CD4-positive, alpha-beta T cell treated with Interleukin-12 subunit alpha and Interleukin-12 subunit beta, for 1 hour (primary cell): ENCODE results near the gene DNAAF9.
A peak's percentile ranks its signal among the peaks of the same experiment; 100 is the strongest.
"Not testable (repeated sequence)": the region's sequence is repeated elsewhere in the genome, so short reads cannot be mapped to it uniquely, and the experiment has no call there.

Experiments used
- DNase-seq: peaks from one replicate; pipeline ENCODE4 v3.0.0-alpha.2; 2020

Gene DNAAF9

GRCh38 chr20:3407040-3407770 is at the start of gene DNAAF9:
DNAAF9 (minus strand) TSS chr20:3407669; CDS start chr20:3407557, 112 bp downstream.
- peak; percentile 77 for DNase-seq

- DNase-seq = no peak
Measured at GRCh38 chr20:3456648-3457047, 49.2 kb upstream of the DNAAF9 start.

DNA sequence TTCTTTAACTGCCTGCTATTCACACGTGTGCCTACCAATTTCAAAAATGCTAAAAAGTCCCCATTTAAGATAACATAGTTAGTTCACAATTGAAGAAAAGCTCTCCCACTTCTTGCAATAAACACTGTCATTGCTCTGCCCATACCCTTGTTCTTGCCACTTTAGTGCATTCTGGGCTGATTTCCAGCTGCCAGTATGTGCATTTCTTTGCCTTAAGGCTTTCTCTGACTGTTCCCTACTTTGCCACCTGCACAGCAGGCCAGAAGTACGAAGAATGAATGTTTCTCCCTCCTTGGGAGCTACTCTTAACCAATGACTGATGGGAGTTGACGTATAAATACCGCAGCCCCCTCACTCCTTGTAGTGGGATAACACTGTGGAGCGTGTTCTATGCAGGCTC is 47.4 kb upstream of the DNAAF9 start:
- no peak for DNase-seq

DNA sequence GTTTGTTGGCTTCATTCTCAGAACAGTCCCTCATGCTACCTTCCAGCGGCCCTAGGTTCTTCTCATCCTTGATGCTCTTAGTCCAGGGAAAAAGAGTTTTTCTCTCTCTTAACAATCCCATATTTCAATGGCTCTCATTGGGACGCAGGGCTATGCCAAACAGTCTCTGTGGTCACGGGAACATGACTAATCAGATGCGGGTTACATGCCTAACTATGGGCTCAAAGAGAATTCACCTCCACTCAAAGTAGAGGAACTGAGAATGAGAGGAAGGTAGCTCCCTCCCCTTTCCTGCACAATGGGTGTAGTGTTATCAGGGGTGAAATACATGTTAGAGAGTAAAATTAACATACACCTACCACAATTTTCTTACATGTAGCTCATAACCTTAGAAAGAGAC is 45.2 kb upstream of the DNAAF9 start:
- no peak for DNase-seq

DNA sequence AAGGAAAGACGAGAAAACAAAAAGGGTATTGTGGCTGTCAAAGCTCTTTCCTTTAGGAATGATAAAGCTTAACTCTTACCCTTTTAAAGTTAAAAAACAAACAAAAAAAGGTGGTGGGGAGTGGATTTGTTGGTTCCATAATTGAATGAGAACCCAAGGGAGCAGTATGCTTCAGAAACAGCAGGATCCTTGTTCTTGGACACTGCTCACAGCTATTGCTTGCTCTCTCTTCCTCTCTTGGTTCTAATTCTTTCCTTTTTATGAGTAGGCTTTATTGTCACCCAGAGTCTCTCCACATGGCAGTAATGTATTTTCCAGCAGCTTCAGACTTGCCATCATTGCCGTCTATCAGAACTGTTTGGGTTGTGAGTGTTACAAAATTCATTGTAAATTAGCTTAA is 44.7 kb upstream of the DNAAF9 start:
- no peak for DNase-seq

DNA sequence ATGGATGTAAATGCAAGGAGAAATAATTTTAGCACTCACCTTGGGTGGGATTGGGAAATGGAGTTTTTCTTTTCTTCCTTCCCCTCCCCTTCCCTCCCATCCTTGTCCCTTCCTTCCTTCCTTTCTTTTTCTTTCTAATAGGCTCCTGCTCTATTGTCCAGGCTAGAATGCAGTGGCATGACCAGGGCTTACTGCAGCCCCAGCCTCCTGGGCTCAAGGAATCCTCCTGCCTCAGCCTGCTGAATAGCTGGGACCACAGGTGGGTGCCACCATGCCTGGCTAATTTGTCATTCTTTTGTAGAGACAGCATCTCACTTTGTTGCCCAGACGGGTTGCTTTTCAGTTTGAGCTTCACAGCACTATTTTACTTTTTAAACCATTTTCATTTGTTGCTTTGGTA is 41.9 kb upstream of the DNAAF9 start:
- no peak for DNase-seq

- DNase-seq = no peak
Measured at GRCh38 chr20:3447321-3447720, 39.9 kb upstream of the DNAAF9 start.

- no peak for DNase-seq
Measured at GRCh38 chr20:3446779-3447178, 39.3 kb upstream of the DNAAF9 start.

GRCh38 chr20:3436864-3437574 is 29.6 kb upstream of the DNAAF9 start:
- DNase-seq = no peak

DNA sequence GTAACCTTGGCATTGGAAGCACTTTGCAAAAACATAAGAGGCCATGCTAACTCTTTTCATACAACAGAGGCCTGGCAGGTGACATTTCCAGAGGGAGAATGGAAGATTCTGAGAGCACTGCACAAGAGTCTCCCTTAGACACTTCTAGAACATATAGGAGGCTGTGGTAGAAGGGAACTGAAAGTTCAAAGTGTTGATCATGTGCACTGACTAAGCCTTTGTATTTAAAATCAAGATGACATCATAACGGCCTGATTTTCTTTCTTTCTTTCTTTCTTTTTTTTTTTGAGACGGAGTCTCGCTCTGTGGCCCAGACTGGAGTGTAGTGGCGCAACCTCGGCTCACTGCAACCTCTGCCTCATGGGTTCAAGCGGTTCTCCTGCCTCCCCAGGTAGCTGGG is 26.8 kb upstream of the DNAAF9 start:
- DNase-seq = no peak

- no peak for DNase-seq
Measured at GRCh38 chr20:3433744-3434143, 26.3 kb upstream of the DNAAF9 start.

GRCh38 chr20:3432844-3433243 is 25.4 kb upstream of the DNAAF9 start:
- no peak for DNase-seq

DNA sequence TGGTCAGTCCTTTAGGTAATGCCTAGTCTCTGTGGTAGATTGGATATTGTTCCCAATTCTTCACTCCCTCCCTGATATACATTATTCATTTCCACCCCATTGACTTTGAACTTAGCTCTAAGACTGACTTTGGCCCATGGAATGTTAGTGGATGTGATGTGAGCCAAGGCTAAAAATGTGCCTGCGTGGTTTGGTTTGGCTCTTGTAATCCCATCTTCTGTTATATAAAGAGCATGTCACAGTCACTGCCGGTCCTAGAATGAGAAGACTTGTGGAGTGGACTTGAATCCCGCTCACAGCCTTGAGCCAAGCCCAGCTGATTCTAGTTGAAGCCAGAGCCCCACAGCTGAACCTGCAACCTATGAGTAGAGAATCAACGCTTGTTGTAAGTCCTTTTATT is 23.6 kb upstream of the DNAAF9 start:
- DNase-seq = no peak

DNA sequence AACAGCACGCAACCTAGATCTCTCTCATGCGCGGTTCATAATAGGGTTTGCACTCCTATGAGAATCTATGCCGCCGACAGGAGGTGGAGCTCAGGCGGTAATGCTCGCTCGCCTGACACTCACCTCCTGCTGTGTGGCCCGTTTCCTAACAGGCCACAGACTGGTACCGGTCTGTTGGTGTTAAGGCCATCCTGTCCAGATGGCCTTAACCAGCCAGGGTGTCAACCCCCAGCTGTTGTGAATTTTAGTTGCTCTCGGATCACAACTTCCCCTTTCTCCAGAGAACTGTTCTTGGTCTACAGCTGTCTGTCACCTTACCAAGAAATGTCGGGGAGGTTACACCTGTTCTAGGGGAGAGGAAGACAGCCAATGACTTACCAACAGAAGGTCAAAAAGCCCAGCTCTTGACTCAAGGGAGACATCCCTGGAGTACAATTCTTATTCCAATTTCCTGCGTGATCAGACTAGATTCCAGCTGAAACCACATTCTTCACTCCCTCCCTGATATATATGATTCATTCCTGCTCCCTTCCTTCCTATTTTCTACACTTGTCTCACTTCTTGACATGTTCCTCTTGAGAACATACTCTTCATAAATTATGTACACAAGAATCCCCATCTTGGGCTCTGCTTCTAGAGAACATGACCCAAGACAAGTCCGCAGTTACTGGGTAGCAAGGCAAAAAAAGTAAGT is 23.1 kb upstream of the DNAAF9 start:
- no peak for DNase-seq

- DNase-seq = not testable (repeated sequence)
Measured at GRCh38 chr20:3426766-3427165, 19.3 kb upstream of the DNAAF9 start.

- DNase-seq = no peak
Measured at GRCh38 chr20:3423126-3423525, 15.7 kb upstream of the DNAAF9 start.

- no peak for DNase-seq
Measured at GRCh38 chr20:3421985-3422384, 14.5 kb upstream of the DNAAF9 start.

DNA sequence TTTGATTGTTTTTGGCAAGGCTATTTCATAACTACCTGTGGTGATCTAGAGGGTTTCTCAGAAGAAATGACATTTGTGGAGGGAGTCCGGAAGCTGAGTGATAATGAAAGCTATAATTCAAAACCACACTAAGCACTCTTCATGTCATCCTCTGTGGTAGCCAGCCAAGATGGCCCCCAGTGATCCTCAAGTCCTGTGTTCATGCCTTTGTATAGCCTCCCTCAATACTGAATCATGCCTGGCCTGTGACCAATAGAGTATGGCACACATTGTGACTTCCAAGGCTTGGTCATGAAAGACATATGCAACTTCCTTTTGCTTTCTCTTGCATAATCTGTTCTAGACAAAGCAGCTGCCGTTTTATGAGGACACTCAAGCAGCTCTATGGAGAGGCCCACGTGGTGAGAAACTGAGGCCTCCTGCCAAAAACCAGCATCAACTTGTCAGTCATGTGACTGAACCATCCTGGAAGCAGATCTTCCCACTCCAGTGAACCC is 12.8 kb upstream of the DNAAF9 start:
- peak; percentile 47 for DNase-seq

- not testable (repeated sequence) for DNase-seq
Measured at GRCh38 chr20:3418161-3418560, 10.7 kb upstream of the DNAAF9 start.

- no peak for DNase-seq
Measured at GRCh38 chr20:3414122-3414521, 6.7 kb upstream of the DNAAF9 start.

GRCh38 chr20:3413393-3413889 is 6.0 kb upstream of the DNAAF9 start:
- DNase-seq = no peak

DNA sequence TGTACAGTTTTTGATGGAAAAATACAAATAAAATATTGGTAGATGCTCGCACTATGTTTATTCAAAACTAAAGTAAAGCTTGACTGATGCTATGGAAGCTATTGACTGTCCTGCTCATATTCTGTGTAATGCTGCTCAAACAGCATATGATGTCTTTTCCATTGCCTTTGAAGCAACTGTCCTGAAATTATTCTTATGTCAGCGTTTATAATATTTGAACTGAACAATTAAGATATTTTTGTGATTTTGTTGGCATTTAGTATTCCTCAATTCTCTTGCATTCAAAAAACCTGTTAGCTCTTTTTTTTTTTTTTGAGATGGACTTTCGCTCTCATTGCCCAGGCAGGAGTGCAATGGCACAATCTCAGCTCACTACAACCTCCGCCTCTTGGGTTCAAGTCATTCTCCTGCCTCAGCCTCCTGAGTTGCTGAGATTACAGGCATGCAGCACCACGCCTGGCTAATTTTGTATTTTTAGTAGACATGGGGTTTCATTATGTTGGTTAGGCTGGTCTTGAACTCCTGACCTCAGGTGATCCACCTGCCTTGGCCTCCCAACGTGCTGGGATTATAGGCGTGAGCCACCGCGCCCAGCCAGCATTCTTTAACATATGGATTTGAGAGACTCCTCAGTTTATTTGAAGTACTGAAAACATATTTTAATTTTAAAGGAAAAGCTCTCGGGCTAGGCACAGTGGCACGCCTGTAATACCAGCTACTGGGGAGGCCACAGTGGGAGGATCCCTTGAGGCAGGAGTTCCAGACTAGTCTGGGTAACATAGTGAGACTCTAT is 5.3 kb upstream of the DNAAF9 start:
- DNase-seq = no peak

DNA sequence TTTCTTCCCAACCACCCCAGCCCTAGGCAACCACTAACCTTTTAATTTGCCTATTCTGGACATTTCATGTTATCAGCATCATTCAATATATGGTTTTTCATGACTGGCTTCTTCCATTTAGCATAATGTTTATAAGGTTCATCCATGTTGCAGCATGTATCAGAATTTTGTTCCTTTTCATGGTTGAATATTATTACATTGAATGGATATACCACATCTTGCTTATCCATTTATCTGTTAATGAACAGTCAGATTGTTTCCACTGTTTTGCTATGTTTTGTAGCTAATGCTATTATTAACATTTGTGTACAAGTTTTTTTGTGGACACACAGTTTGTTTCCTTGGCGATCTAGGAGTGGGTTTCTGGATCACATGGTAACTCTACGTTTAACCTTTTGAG is 3.0 kb upstream of the DNAAF9 start:
- no peak for DNase-seq
